ENCODE data around the gene IBA57.
A peak's percentile ranks its signal among the peaks of the same experiment; 100 is the strongest.

The IBA57 gene

GRCh38 chr1:228213917-228214808, 48.6 kb downstream of the IBA57 start:
- Histone ChIP-seq H3K36me3 (ENCODE audit: insufficient read depth, low read length) (no peaks in the 10 kb centered on the region; the same call in 1 of the 2 replicates), H3K9me3 (ENCODE audit: low read depth, low read length) (no peaks in the 10 kb centered on the region), H3K27ac (no peak overlapping the region), H3K9ac (ENCODE audit: insufficient read length) (peak overlapping the region; percentile 17), H3K4me3 (peak overlapping the region; percentile 93)
- DNase-seq (ENCODE audit: low read depth, low spot score) = no peak
- TF ChIP-seq EZH2 (IDR thresholded peaks at IDR 0.05) (no peak), POLR2AphosphoS5 (IDR thresholded peaks at IDR 0.05; ENCODE audit: borderline replicate concordance, low read depth, low read length) (no peak), FOXP2 (optimal IDR thresholded peaks at IDR 0.05; ENCODE audit: control extremely low read depth, extremely low read length, insufficient read depth) (no peak)

GRCh38 chr1:228214921-228215662, 49.5 kb downstream of the IBA57 start:
- H3K27ac ChIP-seq = no peak overlapping the region
- H3K9ac ChIP-seq (ENCODE audit: insufficient read length) = no peak overlapping the region
- H3K9me3 ChIP-seq (ENCODE audit: low read depth, low read length) = no peaks in the 10 kb centered on the region
- H3K36me3 ChIP-seq (ENCODE audit: insufficient read depth, low read length) = no peaks in the 10 kb centered on the region; the same call in 1 of the 2 replicates
- no peak for TF ChIP-seq FOXP2 (optimal IDR thresholded peaks at IDR 0.05; ENCODE audit: control extremely low read depth, extremely low read length, insufficient read depth)
- DNase-seq (ENCODE audit: low read depth, low spot score) = no peak
- H3K4me3 ChIP-seq = no peak overlapping the region

GRCh38 chr1:228215663-228216116, 50.1 kb downstream of the IBA57 start:
- TF ChIP-seq EZH2 (IDR thresholded peaks at IDR 0.05) (no peak), FOXP2 (optimal IDR thresholded peaks at IDR 0.05; ENCODE audit: control extremely low read depth, extremely low read length, insufficient read depth) (no peak), POLR2AphosphoS5 (IDR thresholded peaks at IDR 0.05; ENCODE audit: borderline replicate concordance, low read depth, low read length) (no peak)
- Histone ChIP-seq H3K4me3 (no peak overlapping the region), H3K9me3 (ENCODE audit: low read depth, low read length) (no peaks in the 10 kb centered on the region), H3K36me3 (ENCODE audit: insufficient read depth, low read length) (no peaks in the 10 kb centered on the region; the same call in 1 of the 2 replicates), H3K27ac (no peak overlapping the region), H3K9ac (ENCODE audit: insufficient read length) (no peak overlapping the region)
- no peak for DNase-seq (ENCODE audit: low read depth, low spot score)

- Histone ChIP-seq H3K9me3 (ENCODE audit: low read depth, low read length) (no peaks in the 10 kb centered on the region), H3K9ac (ENCODE audit: insufficient read length) (no peak overlapping the region), H3K4me3 (no peak overlapping the region), H3K27ac (no peak overlapping the region), H3K36me3 (ENCODE audit: insufficient read depth, low read length) (no peaks in the 10 kb centered on the region; the same call in 1 of the 2 replicates)
- TF ChIP-seq POLR2AphosphoS5 (IDR thresholded peaks at IDR 0.05; ENCODE audit: borderline replicate concordance, low read depth, low read length) = no peak
- no peak for DNase-seq (ENCODE audit: low read depth, low spot score)
These were observed 51.0 kb downstream of the IBA57 start for GRCh38 chr1:228216371-228217320.

GRCh38 chr1:228217551-228218344, 52.1 kb downstream of the IBA57 start:
- Histone ChIP-seq H3K36me3 (ENCODE audit: insufficient read depth, low read length) (no peaks in the 10 kb centered on the region; the same call in 1 of the 2 replicates), H3K9me3 (ENCODE audit: low read depth, low read length) (no peaks in the 10 kb centered on the region), H3K9ac (ENCODE audit: insufficient read length) (peak overlapping the region; percentile 12), H3K4me3 (no peak overlapping the region), H3K27ac (peak overlapping the region; percentile 45; the same call in 1 of the 2 replicates)
- DNase-seq (ENCODE audit: low read depth, low spot score) = no peak
- TF ChIP-seq FOXP2 (optimal IDR thresholded peaks at IDR 0.05; ENCODE audit: control extremely low read depth, extremely low read length, insufficient read depth) = no peak
- no peak for TF ChIP-seq EZH2 (IDR thresholded peaks at IDR 0.05)
- TF ChIP-seq POLR2AphosphoS5 (IDR thresholded peaks at IDR 0.05; ENCODE audit: borderline replicate concordance, low read depth, low read length) = no peak

- no peak overlapping the region for H3K4me3 ChIP-seq
- H3K9ac ChIP-seq (ENCODE audit: insufficient read length) = no peak overlapping the region
- no peaks in the 10 kb centered on the region for H3K9me3 ChIP-seq (ENCODE audit: low read depth, low read length)
- no peaks in the 10 kb centered on the region; the same call in 1 of the 2 replicates for H3K36me3 ChIP-seq (ENCODE audit: insufficient read depth, low read length)
- DNase-seq (ENCODE audit: low read depth, low spot score) = no peak
- TF ChIP-seq EZH2 (IDR thresholded peaks at IDR 0.05) (no peak), POLR2AphosphoS5 (IDR thresholded peaks at IDR 0.05; ENCODE audit: borderline replicate concordance, low read depth, low read length) (no peak), FOXP2 (optimal IDR thresholded peaks at IDR 0.05; ENCODE audit: control extremely low read depth, extremely low read length, insufficient read depth) (no peak)
- no peak overlapping the region for H3K27ac ChIP-seq
These were observed 53.1 kb downstream of the IBA57 start for GRCh38 chr1:228218513-228219244.
